Breast epithelium (tissue), 4 donors: ENCODE data around the gene APPL2. TPM values are rescaled to one million over a fixed set of nuclear protein-coding genes. Genes with fewer than 3 reads are reported as not detected.

Source experiments
- DNase-seq, 2 donors: peaks; one replicate each; pipeline ENCODE4 v3.0.0-alpha.2; 2019; ENCODE audit warnings: low spot score in 2 of 2
- H3K27ac ChIP-seq, 2 donors: fragments of 200-600 bp; sonication (generic) in 1 of 2; one replicate each; pipeline ENCODE4 v1.5.1; 2016 to 2019; ENCODE audit warnings: mild to moderate bottlenecking in 1 of 2
- H3K27me3 ChIP-seq, 2 donors: fragments of 200-600 bp; sonication (generic) in 1 of 2; one replicate each; pipeline versions ENCODE4 v1.5.1 to v1.6.0; 2017 to 2019; ENCODE audit warnings: control low read depth in 1 of 2, mild to moderate bottlenecking in 1 of 2
- H3K36me3 ChIP-seq: fragments of 200-600 bp; one replicate; pipeline ENCODE4 v1.5.1; 2019
- H3K4me1 ChIP-seq, 2 donors: fragments of 200-600 bp; sonication (generic); one replicate each; pipeline ENCODE4 v1.5.1; 2016 to 2019; ENCODE audit warnings: control low read depth in 1 of 2
- H3K4me3 ChIP-seq, 3 donors: fragments of 200-600 bp; sonication (generic); 1 replicate in 2 of 3; 2 replicates in 1 of 3; pipeline ENCODE4 v1.5.1; 2016 to 2019; ENCODE audit warnings: mild to moderate bottlenecking in 3 of 3, moderate library complexity in 2 of 3
- H3K9me3 ChIP-seq, 2 donors: fragments of 200-600 bp; sonication (generic) in 1 of 2; one replicate each; pipeline ENCODE4 v1.5.1; 2016 to 2019; ENCODE audit warnings: control low read depth in 1 of 2
- POLR2A ChIP-seq: fragments of 450-650 bp; IDR thresholded peaks from one replicate; pipeline ENCODE4 v1.6.1; 2016; ENCODE audit warnings: antibody characterized with exemption, mild to moderate bottlenecking, moderate library complexity
- POLR2AphosphoS5 ChIP-seq, 3 donors: sonication (generic); formaldehyde crosslinking; IDR thresholded peaks; one replicate each; pipeline ENCODE4 v1.6.1; 2017; ENCODE audit warnings: antibody characterized with exemption in 3 of 3
- intact Hi-C: fragments of 100-400 bp; cut with DNase I; formaldehyde crosslinking; loops from one replicate; pipeline ENCODE4 v1.15.1; 2023; ENCODE audit warnings: low total_unique reads
- total RNA-seq, 3 donors: library from RNA; depleted of rRNA; stranded (reverse); fragments of >200 nt; gene quantifications; one replicate each; pipeline ENCODE4 v1.1.0, GENCODE V29; 2016
- TF ChIP-seq, protein P1 (sequence below), 3 donors: fragments of 450-650 bp; IDR thresholded peaks; one replicate each; pipeline ENCODE4 v1.5.1; 2016 to 2017; ENCODE audit warnings: antibody characterized with exemption in 3 of 3, mild to moderate bottlenecking in 3 of 3, moderate library complexity in 3 of 3

APPL2 gene
- total RNA-seq, 3 donors from 2014 or later = 73.0 to 130 (median 89.1) TPM

GRCh38 chr12:105157606-105158005 is 78.4 kb downstream of the APPL2 start:
- TF ChIP-seq POLR2A (no peak), POLR2AphosphoS5 (IDR thresholded peaks at IDR 0.05) (no peak)
- TF ChIP-seq, protein P1, sequence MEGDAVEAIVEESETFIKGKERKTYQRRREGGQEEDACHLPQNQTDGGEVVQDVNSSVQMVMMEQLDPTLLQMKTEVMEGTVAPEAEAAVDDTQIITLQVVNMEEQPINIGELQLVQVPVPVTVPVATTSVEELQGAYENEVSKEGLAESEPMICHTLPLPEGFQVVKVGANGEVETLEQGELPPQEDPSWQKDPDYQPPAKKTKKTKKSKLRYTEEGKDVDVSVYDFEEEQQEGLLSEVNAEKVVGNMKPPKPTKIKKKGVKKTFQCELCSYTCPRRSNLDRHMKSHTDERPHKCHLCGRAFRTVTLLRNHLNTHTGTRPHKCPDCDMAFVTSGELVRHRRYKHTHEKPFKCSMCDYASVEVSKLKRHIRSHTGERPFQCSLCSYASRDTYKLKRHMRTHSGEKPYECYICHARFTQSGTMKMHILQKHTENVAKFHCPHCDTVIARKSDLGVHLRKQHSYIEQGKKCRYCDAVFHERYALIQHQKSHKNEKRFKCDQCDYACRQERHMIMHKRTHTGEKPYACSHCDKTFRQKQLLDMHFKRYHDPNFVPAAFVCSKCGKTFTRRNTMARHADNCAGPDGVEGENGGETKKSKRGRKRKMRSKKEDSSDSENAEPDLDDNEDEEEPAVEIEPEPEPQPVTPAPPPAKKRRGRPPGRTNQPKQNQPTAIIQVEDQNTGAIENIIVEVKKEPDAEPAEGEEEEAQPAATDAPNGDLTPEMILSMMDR (IDR thresholded peaks at IDR 0.05) = no peak
- intact Hi-C loops = no loop called here
- no peak overlapping the region for H3K27ac ChIP-seq
- no peaks in the 10 kb centered on the region for H3K4me1 ChIP-seq
- no peaks in the 10 kb centered on the region for H3K9me3 ChIP-seq
- no peak for DNase-seq
- no peak overlapping the region for H3K4me3 ChIP-seq
- H3K27me3 ChIP-seq = no peaks in the 10 kb centered on the region
- peaks cover 2% of the 10 kb centered on the region for H3K36me3 ChIP-seq

DNA sequence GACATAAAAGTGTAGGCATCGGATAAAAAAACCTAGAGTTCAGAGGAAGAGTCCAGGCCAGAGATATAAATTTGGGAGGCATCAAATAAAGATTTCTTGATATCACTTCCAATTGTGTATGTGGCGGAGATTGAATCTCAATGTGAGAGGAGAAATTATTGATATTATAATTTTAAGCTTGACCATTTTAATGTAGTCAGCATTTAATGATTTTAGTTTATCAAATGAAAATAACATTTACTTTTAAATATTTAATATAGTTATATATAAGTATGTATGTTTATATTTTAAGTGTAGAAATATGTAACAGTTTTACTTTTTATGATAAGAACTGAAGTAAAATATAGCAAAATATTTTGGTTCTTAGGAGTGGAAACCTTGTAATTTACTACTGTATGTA is 79.7 kb downstream of the APPL2 start:
- TF ChIP-seq POLR2AphosphoS5 (IDR thresholded peaks at IDR 0.05) = no peak
- TF ChIP-seq, protein P1 (IDR thresholded peaks at IDR 0.05) = no peak
- no peak for DNase-seq
- Histone ChIP-seq H3K4me1 (no peaks in the 10 kb centered on the region), H3K36me3 (peaks cover 4% of the 10 kb centered on the region), H3K27me3 (no peaks in the 10 kb centered on the region), H3K9me3 (no peaks in the 10 kb centered on the region), H3K4me3 (no peak overlapping the region), H3K27ac (no peak overlapping the region)
- intact Hi-C loops = no loop called here

- no peak for TF ChIP-seq POLR2A
- TF ChIP-seq, protein P1 (IDR thresholded peaks at IDR 0.05) = no peak
- no peak for TF ChIP-seq POLR2AphosphoS5 (IDR thresholded peaks at IDR 0.05)
- intact Hi-C loops = no loop called here
- Histone ChIP-seq H3K4me3 (no peak overlapping the region), H3K36me3 (no peaks in the 10 kb centered on the region), H3K4me1 (no peaks in the 10 kb centered on the region), H3K27me3 (no peaks in the 10 kb centered on the region), H3K27ac (no peak overlapping the region), H3K9me3 (no peaks in the 10 kb centered on the region)
- DNase-seq = no peak
Observed at GRCh38 chr12:105142259-105142658, 93.7 kb downstream of the APPL2 start.

GRCh38 chr12:105141320-105141922 is 94.6 kb downstream of the APPL2 start:
- Histone ChIP-seq H3K4me3 (no peak overlapping the region), H3K27me3 (no peaks in the 10 kb centered on the region), H3K27ac (no peak overlapping the region), H3K36me3 (no peaks in the 10 kb centered on the region), H3K9me3 (no peaks in the 10 kb centered on the region), H3K4me1 (no peaks in the 10 kb centered on the region)
- TF ChIP-seq POLR2A (no peak), POLR2AphosphoS5 (IDR thresholded peaks at IDR 0.05) (no peak)
- TF ChIP-seq, protein P1 (IDR thresholded peaks at IDR 0.05) = no peak
- intact Hi-C loops = no loop called here
- DNase-seq = no peak

DNA sequence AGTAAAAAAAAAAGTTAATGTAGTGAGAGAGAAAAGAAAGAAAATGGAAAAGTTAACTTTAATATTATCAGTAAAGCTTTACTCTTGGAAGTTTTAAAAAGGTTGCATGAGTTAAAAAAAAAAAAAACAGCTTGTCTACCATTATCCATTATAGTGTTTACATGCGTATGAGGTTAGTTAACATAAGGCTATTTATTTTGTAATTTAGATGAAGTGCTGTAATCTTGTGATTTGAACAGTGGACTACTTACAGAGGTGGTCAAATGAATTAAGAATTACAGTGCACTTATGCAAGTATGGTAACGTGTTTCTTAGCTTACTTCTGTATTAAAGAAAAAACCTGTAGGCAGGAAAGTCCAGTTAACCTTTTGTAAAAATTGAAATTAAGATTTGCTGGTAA is 97.7 kb downstream of the APPL2 start:
- Histone ChIP-seq H3K9me3 (no peaks in the 10 kb centered on the region), H3K4me1 (no peaks in the 10 kb centered on the region)
- intact Hi-C loops = no loop called here

More for the DNA sequence above, 97.7 kb downstream of the APPL2 start:
- DNase-seq = no peak
- Histone ChIP-seq H3K27me3 (no peaks in the 10 kb centered on the region), H3K4me3 (no peak overlapping the region), H3K27ac (no peak overlapping the region), H3K36me3 (no peaks in the 10 kb centered on the region)
- TF ChIP-seq POLR2A = no peak
- TF ChIP-seq POLR2AphosphoS5 (IDR thresholded peaks at IDR 0.05) = no peak
- TF ChIP-seq, protein P1 (IDR thresholded peaks at IDR 0.05) = no peak

Other genes starting within 250 kb of the APPL2 start
- gene NOPCHAP1, start 249.9 kb downstream of the APPL2 start, total RNA-seq = 1 to 10 TPM; 5.3 to 9.8 (median 6.4) TPM
- 1 to 10 TPM; 2.3 to 7.8 (median 6.7) TPM for gene ALDH1L2, start 151.7 kb downstream of the APPL2 start, total RNA-seq
- 10 to 100 TPM; 65.6 to 90.3 (median 88.2) TPM for gene WASHC4, start 128.4 kb downstream of the APPL2 start, total RNA-seq
- gene C12orf75, start 94.5 kb upstream of the APPL2 start, total RNA-seq = 10 to 100 TPM in 2 of 3 donors, 1 to 10 TPM in 1; 2.4 to 20.9 (median 20.0) TPM